GM12872 (cell line): Measurements from ENCODE around the gene PERCC1.

Experiments used
- CTCF ChIP-seq: IDR thresholded peaks from 3 replicates; pipeline ENCODE4 v1.5.1; 2011; ENCODE audit warnings: low read depth, mild to moderate bottlenecking, low read length, moderate library complexity; ENCODE audit not compliant: insufficient read depth

The PERCC1 gene

GRCh38 chr16:1431497-1432270 is 806 bp downstream of the PERCC1 start:
- no peak for TF ChIP-seq CTCF

- TF ChIP-seq CTCF: no peak
Measured at GRCh38 chr16:1432388-1433262, 1.7 kb downstream of the PERCC1 start.

- TF ChIP-seq CTCF: no peak
Measured at GRCh38 chr16:1433263-1433560, 2.3 kb downstream of the PERCC1 start.

- TF ChIP-seq CTCF: no peak
Measured at GRCh38 chr16:1433756-1434155, 2.9 kb downstream of the PERCC1 start.

- TF ChIP-seq CTCF: no peak
Measured at GRCh38 chr16:1434644-1435592, 4.0 kb downstream of the PERCC1 start.

GRCh38 chr16:1435921-1436697 is 5.2 kb downstream of the PERCC1 start:
- TF ChIP-seq CTCF: no peak
